Measurements from ENCODE around the gene BMERB1.
"Not testable (repeated sequence)": the region's sequence is repeated elsewhere in the genome, so short reads cannot be mapped to it uniquely, and the experiment has no call there.

The BMERB1 gene

DNA sequence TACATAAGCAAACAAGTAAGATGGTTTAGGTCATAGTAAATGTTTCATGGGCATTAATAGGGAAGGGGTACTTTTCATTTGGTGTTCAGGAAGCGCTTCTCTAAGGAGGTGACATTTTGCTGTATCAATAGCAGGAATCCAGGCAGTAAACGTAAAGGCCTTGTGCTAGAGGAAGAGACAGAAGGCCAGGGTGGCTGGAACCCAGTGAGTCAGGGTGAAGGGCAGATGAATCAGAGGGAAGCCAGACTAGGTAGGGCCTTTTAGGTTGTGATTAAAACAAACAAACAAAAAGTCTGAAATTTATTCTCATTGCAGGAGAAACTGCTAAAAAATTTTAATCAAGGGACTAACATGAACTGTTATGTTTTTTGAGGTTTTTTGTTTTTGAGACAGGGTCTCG, 6.5 kb downstream of the BMERB1 start:
- DNase-seq (ENCODE audit: insufficient read length, low spot score) (peak; percentile 58), FAIRE-seq (peak; percentile 68)
- TF ChIP-seq POLR2A (IDR thresholded peaks at IDR 0.05; ENCODE audit: low read depth, low read length): no peak

DNA sequence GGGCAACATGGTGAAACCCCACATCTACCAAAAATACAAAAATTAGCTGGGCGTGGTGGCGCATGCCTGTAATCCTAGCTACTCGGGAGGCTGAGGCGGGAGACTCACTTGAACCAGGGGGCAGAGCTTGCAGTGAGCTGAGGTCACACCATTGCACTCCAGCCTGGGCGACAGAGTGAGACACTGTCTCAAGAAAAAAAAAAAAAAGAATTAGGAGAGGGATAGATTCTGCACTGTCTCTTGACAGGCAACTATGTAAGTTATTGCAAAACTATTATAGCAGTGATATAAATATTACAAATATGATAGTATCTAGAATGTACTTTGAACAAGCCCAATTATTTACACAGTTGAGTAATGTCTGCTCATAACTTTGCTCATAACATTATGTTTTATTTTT, 7.8 kb downstream of the BMERB1 start:
- not testable (repeated sequence) for DNase-seq (ENCODE audit: insufficient read length, low spot score); FAIRE-seq

DNA sequence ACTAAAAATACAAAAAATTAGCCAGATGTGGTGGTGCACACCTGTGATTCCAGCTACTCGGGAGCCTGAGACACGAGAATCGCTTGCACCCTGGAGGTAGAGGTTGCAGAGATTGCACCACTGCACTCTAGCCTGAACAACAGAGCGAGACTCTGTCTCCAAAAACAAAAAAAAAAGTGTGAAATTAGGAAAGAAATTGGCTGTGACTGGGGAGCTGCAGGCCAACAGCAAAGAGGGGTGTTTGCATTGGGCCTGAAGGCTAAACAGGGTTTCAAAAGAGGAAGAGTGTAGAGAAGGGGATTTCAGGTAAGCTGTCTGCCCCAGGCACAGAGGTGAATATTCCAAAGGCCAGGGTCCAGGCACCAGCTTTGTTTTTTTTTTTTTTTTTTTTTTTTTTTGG, 9.4 kb downstream of the BMERB1 start:
- no peak for TF ChIP-seq POLR2A (IDR thresholded peaks at IDR 0.05; ENCODE audit: low read depth, low read length)
- DNase-seq (ENCODE audit: insufficient read length, low spot score) (no peak), FAIRE-seq (no peak)

DNA sequence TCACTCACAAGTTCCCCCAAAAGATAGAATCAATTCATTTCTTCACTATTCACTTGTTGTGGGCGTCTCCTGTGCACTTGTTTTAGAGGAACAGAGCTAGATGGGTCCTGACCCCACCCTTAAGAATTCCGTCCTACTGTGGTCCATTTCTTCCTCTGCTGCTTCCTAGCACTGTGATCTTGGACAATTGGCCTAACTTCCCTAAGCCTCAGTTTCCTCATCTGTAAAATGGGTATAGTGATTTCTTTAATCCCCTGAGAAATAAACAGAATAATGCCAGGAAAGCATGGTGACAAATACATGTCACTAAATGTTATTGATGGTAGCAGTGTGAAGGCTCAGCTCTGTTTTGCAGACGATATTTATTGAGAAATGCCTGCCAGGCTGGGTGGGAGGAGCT, 9.9 kb downstream of the BMERB1 start:
- TF ChIP-seq POLR2A (IDR thresholded peaks at IDR 0.05; ENCODE audit: low read depth, low read length): no peak
- FAIRE-seq: no peak
- no peak for DNase-seq (ENCODE audit: insufficient read length, low spot score)

DNA sequence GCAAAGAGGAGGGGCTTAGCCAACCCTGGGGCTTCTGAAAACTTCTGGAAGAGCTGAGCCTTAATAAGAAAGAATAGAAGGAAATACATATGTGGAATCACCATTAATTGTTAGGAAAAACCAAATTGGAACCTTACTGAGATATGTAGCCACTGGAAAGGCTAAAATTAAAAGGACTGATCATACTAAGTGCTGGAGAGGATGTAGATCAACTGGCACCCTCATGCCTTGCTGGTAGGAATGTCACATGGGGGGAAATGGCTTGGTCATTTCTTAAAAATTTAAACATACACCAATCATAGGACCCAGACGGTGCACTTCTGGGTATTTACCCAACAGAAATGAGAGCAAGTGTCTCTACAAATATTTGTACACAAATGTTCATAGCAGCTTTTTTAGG, 11.1 kb downstream of the BMERB1 start:
- no peak for TF ChIP-seq POLR2A (IDR thresholded peaks at IDR 0.05; ENCODE audit: low read depth, low read length)
- FAIRE-seq: no peak
- DNase-seq (ENCODE audit: insufficient read length, low spot score): no peak

DNA sequence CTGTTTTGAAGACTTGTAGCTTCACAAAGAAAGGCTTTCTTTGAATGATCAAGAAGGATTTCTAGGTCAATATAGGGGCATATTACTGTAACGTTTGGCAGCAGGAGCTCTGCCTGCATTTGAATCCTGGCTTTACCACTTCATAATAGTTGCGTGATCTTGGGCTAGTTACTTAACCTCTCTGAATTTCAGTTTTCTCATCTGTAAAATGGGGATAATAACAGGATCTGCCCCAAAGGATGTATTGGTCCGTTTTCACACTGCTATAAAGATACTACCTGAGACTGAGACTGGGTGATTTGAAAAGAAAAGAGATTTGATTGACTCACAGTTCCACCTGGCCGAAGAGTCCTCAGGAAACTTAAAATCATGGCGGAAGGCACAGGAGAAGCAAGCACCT, 12.5 kb downstream of the BMERB1 start:
- FAIRE-seq (no peak), DNase-seq (ENCODE audit: insufficient read length, low spot score) (no peak)
- no peak for TF ChIP-seq POLR2A (IDR thresholded peaks at IDR 0.05; ENCODE audit: low read depth, low read length)

DNA sequence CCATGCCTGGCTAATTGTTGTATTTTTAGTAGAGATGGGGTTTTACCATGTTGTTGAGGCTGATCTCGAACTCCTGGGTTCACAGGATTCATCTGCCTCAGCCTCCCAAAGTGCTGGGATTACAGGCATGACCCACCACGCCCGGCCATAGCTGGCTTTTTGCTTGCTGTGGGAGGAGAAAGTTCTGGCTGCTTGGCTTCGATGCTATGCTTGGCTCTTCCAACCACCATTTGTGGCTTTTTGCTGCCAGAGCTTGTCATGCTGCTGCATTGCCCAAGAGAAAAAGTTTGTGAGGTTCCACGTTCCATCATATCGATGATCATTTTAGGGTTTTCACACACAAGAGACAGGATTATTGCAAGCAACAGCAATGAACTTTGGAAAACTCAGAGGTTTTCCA, 16.2 kb downstream of the BMERB1 start:
- no peak for TF ChIP-seq POLR2A (IDR thresholded peaks at IDR 0.05; ENCODE audit: low read depth, low read length)
- FAIRE-seq (no peak), DNase-seq (ENCODE audit: insufficient read length, low spot score) (no peak)

DNA sequence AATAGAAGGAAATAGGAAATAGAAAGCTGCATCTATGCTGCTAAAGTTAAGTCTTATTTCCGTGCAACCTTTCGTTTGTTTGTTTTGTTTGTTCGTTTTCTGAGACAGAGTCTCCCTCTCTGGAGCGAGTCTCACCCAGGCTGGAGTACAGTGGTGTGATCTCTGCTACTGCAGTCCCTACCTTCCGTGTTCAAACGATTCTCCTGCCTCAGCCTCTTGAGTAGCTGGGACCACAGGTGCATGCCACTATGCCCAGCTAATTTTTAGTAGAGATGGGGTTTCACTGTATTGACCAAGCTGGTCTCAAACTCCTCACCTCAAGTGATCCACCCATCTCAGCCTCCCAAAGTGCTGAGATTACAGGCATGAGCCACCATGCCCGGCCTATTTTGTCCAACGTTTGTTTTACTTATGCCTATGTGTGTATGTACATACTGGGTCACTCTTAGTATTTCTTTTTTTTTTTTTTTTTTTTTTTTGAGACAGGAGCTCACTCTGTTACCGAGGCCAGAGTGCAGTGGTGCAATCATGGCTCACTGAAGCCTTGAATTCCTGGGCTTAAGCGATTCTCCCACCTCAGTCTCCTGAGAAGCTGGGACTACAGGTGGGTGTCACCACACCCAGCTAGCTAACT, 16.8 kb downstream of the BMERB1 start:
- TF ChIP-seq POLR2A (IDR thresholded peaks at IDR 0.05; ENCODE audit: low read depth, low read length): no peak
- no peak for FAIRE-seq
- DNase-seq (ENCODE audit: insufficient read length, low spot score): no peak

DNA sequence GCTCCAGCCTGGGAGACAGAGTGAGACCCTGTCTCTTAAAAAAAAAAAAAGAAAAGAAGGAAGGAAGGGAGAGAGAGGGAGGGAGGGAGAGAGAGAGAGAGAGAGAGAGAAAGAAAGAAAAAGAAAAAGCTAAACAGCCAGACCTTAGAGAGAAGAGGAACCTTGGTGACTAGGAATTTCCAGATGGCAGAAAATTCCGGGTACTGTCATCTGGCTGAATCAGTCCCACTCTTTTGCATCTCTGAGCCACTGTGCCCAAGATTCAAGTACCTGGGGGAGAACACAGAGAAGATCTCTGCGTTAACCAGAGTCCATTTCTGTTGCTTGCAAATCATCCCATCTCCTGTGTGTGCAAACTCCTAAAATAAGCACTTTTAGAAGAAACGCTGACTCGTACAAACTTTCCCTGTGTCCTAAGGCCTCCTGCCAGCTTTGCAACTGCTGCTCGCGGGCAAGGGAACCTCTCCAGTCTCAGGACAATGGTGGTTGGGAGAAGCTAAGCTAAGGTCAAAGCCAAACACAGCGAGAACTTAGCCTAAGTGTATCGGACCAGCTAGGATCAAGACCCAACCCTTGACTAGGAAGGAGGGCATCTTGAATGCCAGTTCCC, 18.0 kb downstream of the BMERB1 start:
- TF ChIP-seq POLR2A (IDR thresholded peaks at IDR 0.05; ENCODE audit: low read depth, low read length): no peak
- FAIRE-seq (no peak), DNase-seq (ENCODE audit: insufficient read length, low spot score) (no peak)

DNA sequence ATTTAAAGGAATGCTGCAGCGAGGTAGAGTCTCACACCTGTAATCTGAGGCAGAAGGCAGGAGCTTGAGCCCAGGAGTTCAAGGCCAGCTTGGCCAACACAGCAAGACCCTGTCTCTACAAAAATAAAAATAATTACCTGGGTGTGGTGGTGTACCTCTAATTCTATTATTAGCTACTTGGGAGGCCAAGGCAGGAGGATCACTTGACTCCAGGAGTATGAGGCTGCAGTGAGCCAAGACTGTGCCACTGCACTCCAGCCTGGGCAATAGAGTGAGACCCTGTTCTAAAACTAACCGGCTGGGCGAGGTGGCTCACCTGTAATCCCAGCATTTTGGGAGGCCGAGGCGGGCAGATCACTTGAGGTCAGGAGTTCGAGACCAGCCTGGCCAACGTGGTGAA, 18.9 kb downstream of the BMERB1 start:
- not testable (repeated sequence) for FAIRE-seq

DNA sequence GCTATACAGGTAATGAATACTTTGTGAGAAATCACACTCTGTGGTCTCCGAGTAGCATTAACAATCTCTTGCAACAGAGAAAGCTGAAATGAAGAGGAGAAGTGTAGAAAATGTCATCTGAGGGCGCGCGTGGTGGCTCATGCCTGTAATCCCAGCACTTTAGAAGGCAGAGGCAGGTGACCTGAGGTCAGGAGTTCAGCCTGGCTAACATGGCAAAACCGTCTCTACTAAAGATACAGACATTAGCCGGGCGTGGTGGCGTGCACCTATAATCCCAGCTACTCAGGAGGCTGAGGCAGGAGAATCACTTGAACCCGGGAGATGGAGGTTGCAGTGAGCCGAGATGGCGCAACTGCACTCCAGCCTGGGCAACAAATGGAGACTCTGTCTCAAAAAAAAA, 20.5 kb downstream of the BMERB1 start:
- not testable (repeated sequence) for DNase-seq (ENCODE audit: insufficient read length, low spot score); FAIRE-seq

More for the DNA sequence above, 18.9 kb downstream of the BMERB1 start:
- not testable (repeated sequence) for DNase-seq (ENCODE audit: insufficient read length, low spot score)

DNA sequence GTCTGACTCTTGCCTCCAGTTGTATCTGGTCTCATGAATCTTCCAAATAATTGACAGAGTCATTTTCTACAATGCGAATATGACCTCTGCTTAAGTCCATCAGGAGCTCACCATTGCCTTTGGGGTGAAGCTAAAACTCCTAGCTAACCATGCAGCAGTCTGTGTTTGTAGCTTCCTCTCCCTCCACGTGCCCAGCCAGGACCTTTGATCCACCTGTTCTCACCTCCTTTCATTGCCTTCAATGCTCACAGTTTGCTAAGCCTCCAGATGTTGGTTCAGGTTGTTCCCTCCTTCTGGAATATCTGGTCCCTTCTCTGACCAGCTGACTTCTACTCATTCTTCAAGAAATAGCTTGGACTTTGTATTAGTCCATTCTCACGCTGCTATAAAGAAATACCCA, 23.0 kb downstream of the BMERB1 start:
- DNase-seq (ENCODE audit: insufficient read length, low spot score): no peak
- FAIRE-seq: no peak

DNA sequence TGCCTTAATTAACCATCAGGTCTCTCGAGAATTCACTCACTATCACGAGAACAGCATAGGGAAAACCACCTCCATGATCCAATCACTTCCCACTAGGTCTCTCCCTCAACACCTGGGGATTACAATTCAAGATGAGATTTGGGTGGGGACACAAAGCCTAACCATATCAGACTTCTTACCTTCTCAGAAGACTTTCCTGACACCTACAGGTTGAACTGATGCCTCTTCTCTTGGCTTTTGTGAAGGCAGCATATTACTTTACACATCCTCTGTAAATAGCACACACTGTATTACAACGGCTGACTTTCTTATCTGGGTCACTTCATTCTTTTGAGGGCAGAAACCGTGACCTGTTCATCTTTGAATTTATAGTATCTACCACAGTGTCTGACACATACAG, 23.6 kb downstream of the BMERB1 start:
- DNase-seq (ENCODE audit: insufficient read length, low spot score) (no peak), FAIRE-seq (no peak)
- TF ChIP-seq POLR2A (IDR thresholded peaks at IDR 0.05; ENCODE audit: low read depth, low read length): no peak

More for the DNA sequence above, 23.0 kb downstream of the BMERB1 start:
- no peak for TF ChIP-seq POLR2A (IDR thresholded peaks at IDR 0.05; ENCODE audit: low read depth, low read length)

DNA sequence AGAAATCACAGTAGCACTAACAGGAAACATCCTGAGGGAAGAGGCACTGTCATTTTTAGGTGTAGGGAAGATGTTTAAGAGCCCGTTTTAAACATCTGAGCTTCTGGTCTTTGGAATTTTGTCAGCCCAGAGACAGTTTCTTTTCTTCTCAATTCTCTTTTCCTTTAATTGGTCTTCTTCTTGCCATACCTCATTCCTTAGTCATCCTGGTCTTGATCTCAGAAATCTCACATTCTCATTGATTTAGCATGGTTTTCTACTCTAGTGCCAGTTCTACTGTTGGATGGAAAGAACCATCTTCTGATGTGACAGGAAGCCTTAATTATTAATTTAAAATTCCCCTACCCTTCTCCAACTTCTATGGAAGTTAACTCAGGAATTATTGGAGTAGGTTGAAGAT, 25.4 kb downstream of the BMERB1 start:
- TF ChIP-seq POLR2A (IDR thresholded peaks at IDR 0.05; ENCODE audit: low read depth, low read length): no peak
- DNase-seq (ENCODE audit: insufficient read length, low spot score): no peak
- FAIRE-seq: no peak

DNA sequence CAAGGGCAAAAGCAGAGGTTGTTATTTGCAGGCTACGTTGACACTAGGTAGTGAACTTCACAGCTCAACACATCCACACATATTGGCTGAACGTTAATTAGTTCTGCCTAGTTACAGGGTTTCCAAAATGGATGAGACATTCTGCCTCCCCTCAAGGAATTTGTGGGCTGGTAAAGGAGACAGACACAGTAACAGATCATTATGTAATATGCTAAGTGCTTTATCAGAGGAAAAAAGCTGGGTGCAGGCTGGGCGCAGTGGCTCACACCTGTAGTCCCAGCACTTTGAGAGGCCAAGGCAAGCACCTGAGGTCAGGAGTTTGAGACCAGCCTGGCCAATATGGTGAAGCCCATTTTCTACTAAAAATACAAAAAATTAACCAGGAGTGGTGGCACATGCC, 26.2 kb downstream of the BMERB1 start:
- TF ChIP-seq POLR2A (IDR thresholded peaks at IDR 0.05; ENCODE audit: low read depth, low read length): no peak
- DNase-seq (ENCODE audit: insufficient read length, low spot score): no peak
- FAIRE-seq: no peak

DNA sequence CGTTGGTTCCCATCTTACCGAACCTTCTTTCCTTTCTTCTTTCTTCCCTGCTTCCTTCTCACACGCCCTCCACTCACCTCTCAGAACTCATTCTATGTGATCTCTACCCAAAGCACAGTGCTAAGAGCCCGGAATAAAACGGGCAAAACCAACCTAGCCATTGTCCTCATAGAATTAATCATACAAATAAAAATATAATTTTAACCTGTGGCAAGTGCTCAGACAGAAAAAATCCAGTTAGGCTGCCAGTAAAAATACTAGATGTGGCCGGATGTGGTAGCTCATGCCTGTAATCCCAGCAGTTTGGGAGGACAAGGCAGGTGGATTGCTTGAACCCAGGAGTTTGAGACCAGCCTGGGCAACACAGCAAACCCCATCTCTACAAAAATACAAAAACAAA, 27.0 kb downstream of the BMERB1 start:
- FAIRE-seq (no peak), DNase-seq (ENCODE audit: insufficient read length, low spot score) (no peak)
- TF ChIP-seq POLR2A (IDR thresholded peaks at IDR 0.05; ENCODE audit: low read depth, low read length): no peak

Measured in H54 (cell line).